IMR-90 (cell line): ENCODE data around the gene FBH1. TPM values are rescaled to one million over a fixed set of nuclear protein-coding genes. Genes with fewer than 3 reads are reported as not detected.

Source experiments
- ATAC-seq: fragments of 200-7000 bp; cut with Tn5 transposase; 2 replicates; pipeline ENCODE4 v1.9.1; 2020; ENCODE audit warnings: low read depth, mild to moderate bottlenecking, moderate library complexity
- BruUV-seq: library from RNA; stranded (reverse); fragments of 400-500 nt; replicated peaks from 2 replicates; lab custom pipeline; 2021; lab: Mats Ljungman, UMichigan
- CTCF ChIA-PET: fragments of 300-600 bp; formaldehyde crosslinking; extraction: SDS; loops from one replicate; lab custom pipeline; 2021; ENCODE audit warnings: antibody characterized with exemption; lab: Yijun Ruan, JAX
- POLR2A ChIA-PET: fragments of 300-600 bp; sonication (Branson Sonifier 250); formaldehyde crosslinking; loops from one replicate; lab custom pipeline; 2022; ENCODE audit warnings: antibody characterized with exemption; ENCODE audit not compliant: unreplicated experiment; lab: Charles Lee
- DNase-seq: peaks from one replicate; pipeline ENCODE4 v3.0.0; 2013
- H2AFZ ChIP-seq: replicated peaks from 2 replicates; pipeline ENCODE3; 2013; ENCODE audit warnings: low read length, mild to moderate bottlenecking; ENCODE audit not compliant: poor library complexity
- H2AK5ac ChIP-seq: 2 replicates; pipeline ENCODE4 v1.6.1; 2013; ENCODE audit warnings: low read depth, low read length, inconsistent platforms
- H2AK9ac ChIP-seq: replicated peaks from 2 replicates; pipeline ENCODE3; 2013; ENCODE audit warnings: mild to moderate bottlenecking, low read depth, low read length, moderate library complexity; ENCODE audit not compliant: poor library complexity
- H2BK120ac ChIP-seq: 2 replicates; pipeline ENCODE4 v1.6.1; 2013; ENCODE audit warnings: low read depth, low read length, inconsistent platforms
- H2BK15ac ChIP-seq: 3 replicates; pipeline ENCODE4 v1.6.1; 2013; ENCODE audit warnings: low read depth, low read length, inconsistent platforms
- H2BK20ac ChIP-seq: 2 replicates; pipeline ENCODE4 v1.6.1; 2013; ENCODE audit warnings: low read depth, mild to moderate bottlenecking, inconsistent platforms, low read length, moderate library complexity
- H2BK5ac ChIP-seq: 2 replicates; pipeline ENCODE4 v1.6.1; 2013; ENCODE audit warnings: mild to moderate bottlenecking, low read depth, low read length, inconsistent platforms; ENCODE audit not compliant: poor library complexity, severe bottlenecking
- H3K14ac ChIP-seq: replicated peaks from 2 replicates; pipeline ENCODE4 v1.6.1; 2013; ENCODE audit warnings: low read depth, low read length, inconsistent platforms
- H3K18ac ChIP-seq: 2 replicates; pipeline ENCODE4 v1.6.1; 2013; ENCODE audit warnings: low read depth, low read length, control low read depth
- H3K23ac ChIP-seq: 2 replicates; pipeline ENCODE4 v1.6.1; 2013; ENCODE audit warnings: low read depth, low read length, inconsistent platforms
- H3K27ac ChIP-seq: 2 replicates; pipeline ENCODE4 v1.5.1; 2013; ENCODE audit warnings: mild to moderate bottlenecking, control low read depth, low read length; ENCODE audit not compliant: insufficient read depth
- H3K27me3 ChIP-seq: 2 replicates; pipeline ENCODE4 v1.6.1; 2013; ENCODE audit warnings: low read length; ENCODE audit not compliant: control insufficient read depth, insufficient read depth
- H3K36me3 ChIP-seq: 2 replicates; pipeline ENCODE4 v1.6.1; 2013; ENCODE audit warnings: low read length, mixed read lengths; ENCODE audit not compliant: control insufficient read depth, insufficient read depth
- H3K4ac ChIP-seq: 2 replicates; pipeline ENCODE4 v1.6.1; 2013; ENCODE audit warnings: low read depth, low read length, inconsistent platforms
- H3K4me1 ChIP-seq: 2 replicates; pipeline ENCODE4 v1.6.1; 2013; ENCODE audit warnings: low read length, mixed read lengths; ENCODE audit not compliant: control insufficient read depth, insufficient read depth
- H3K4me2 ChIP-seq: 2 replicates; pipeline ENCODE4 v1.6.1; 2013; ENCODE audit warnings: low read depth, mild to moderate bottlenecking, control low read depth, low read length, moderate library complexity
- H3K4me3 ChIP-seq: 2 replicates; pipeline ENCODE4 v1.5.1; 2013; ENCODE audit warnings: low read depth, mild to moderate bottlenecking, control low read depth, low read length, moderate library complexity; ENCODE audit not compliant: insufficient read depth
- H3K56ac ChIP-seq: 2 replicates; pipeline ENCODE4 v1.6.1; 2013; ENCODE audit warnings: low read length, inconsistent platforms; ENCODE audit not compliant: insufficient read depth; ENCODE audit errors: extremely low read depth
- H3K79me1 ChIP-seq, 2 experiments: 2 replicates each; pipeline ENCODE4 v1.6.1; 2013; ENCODE audit warnings: low read length in 2 of 2, inconsistent platforms in 1 of 2, low read depth in 1 of 2
- H3K9ac ChIP-seq: 2 replicates; pipeline ENCODE4 v1.6.1; 2013; ENCODE audit warnings: low read depth, low read length, control low read depth
- H3K9me1 ChIP-seq: 2 replicates; pipeline ENCODE4 v1.6.1; 2013; ENCODE audit warnings: low read length, inconsistent platforms; ENCODE audit not compliant: insufficient read depth
- H3K9me3 ChIP-seq: 2 replicates; pipeline ENCODE4 v1.6.1; 2013; ENCODE audit warnings: low read length; ENCODE audit not compliant: control insufficient read depth, insufficient read depth
- H4K20me1 ChIP-seq: 2 replicates; pipeline ENCODE4 v1.6.1; 2013; ENCODE audit warnings: low read length, inconsistent platforms; ENCODE audit not compliant: insufficient read depth
- H4K5ac ChIP-seq: 2 replicates; pipeline ENCODE4 v1.6.1; 2013; ENCODE audit warnings: mild to moderate bottlenecking, low read depth, low read length, control low read depth
- H4K8ac ChIP-seq, 2 experiments: 2 replicates each; pipeline ENCODE4 v1.6.1; 2013; ENCODE audit warnings: low read depth in 2 of 2, low read length in 2 of 2, control low read depth in 1 of 2, inconsistent platforms in 1 of 2
- H4K91ac ChIP-seq: 2 replicates; pipeline ENCODE4 v1.6.1; 2013; ENCODE audit warnings: low read depth, low read length, inconsistent platforms; ENCODE audit not compliant: insufficient read depth
- CHD1 ChIP-seq: IDR thresholded peaks from 2 replicates; pipeline ENCODE4 v1.6.1; 2012; ENCODE audit warnings: low read depth, low read length, improper control_type of control experiment
- CTCF ChIP-seq: conservative IDR thresholded peaks from 2 replicates; pipeline ENCODE4 v1.5.1; 2012; ENCODE audit warnings: mild to moderate bottlenecking, low read depth, low read length, improper control_type of control experiment
- MAFK ChIP-seq: IDR thresholded peaks from 2 replicates; pipeline ENCODE4 v1.6.1; 2012; ENCODE audit warnings: low read depth, low read length, improper control_type of control experiment
- MAZ ChIP-seq: IDR thresholded peaks from 2 replicates; pipeline ENCODE4 v1.6.1; 2012; ENCODE audit warnings: low read depth, mild to moderate bottlenecking, low read length, improper control_type of control experiment, moderate library complexity, borderline replicate concordance
- NFE2L2 ChIP-seq: fragments of 150-350 bp; IDR thresholded peaks from 2 replicates; pipeline ENCODE4 v1.6.1; 2016; ENCODE audit warnings: low read depth, mild to moderate bottlenecking, low read length
- RCOR1 ChIP-seq: IDR thresholded peaks from 2 replicates; pipeline ENCODE4 v1.6.1; 2012; ENCODE audit warnings: mild to moderate bottlenecking, low read length, improper control_type of control experiment; ENCODE audit not compliant: insufficient replicate concordance
- RFX5 ChIP-seq: IDR thresholded peaks from 2 replicates; pipeline ENCODE4 v1.8.0; 2012; ENCODE audit warnings: low read depth, mild to moderate bottlenecking, low read length, moderate library complexity
- SMC3 ChIP-seq: fragments of 150-350 bp; IDR thresholded peaks from 2 replicates; pipeline ENCODE4 v1.6.1; 2016; ENCODE audit warnings: low read depth, mild to moderate bottlenecking, antibody characterized with exemption, low read length, moderate library complexity
- USF2 ChIP-seq: fragments of 150-350 bp; IDR thresholded peaks from 2 replicates; pipeline ENCODE4 v1.6.1; 2017; ENCODE audit warnings: mild to moderate bottlenecking, antibody characterized with exemption, low read length, low read depth
- WGBS, 2 experiments: methylation state at CpG; one replicate each; pipeline versions ENCODE4 v1.1.5 to v1.1.7; 2013; ENCODE audit warnings: missing lambda C conversion rate in 2 of 2; ENCODE audit not compliant: insufficient read length in 1 of 2; ENCODE audit errors: extremely low coverage in 2 of 2; 5-methylcytosine and 5-hydroxymethylcytosine counted together
- dilution Hi-C: fragments of 300-500 bp; cut with HindIII; formaldehyde crosslinking; loops from one replicate; pipeline ENCODE4 v1.14.3; 2018; ENCODE audit warnings: low sequenced_read_pairs; ENCODE audit not compliant: unreplicated experiment
- in situ Hi-C: fragments of 300-500 bp; cut with MboI; formaldehyde crosslinking; loops from 3 replicates; pipeline ENCODE4 v1.14.3; 2019; ENCODE audit warnings: low sequenced_read_pairs, inconsistent platforms, mixed read lengths
- intact Hi-C: fragments of 100-400 bp; cut with micrococcal nuclease; formaldehyde crosslinking; loops from 2 replicates; pipeline ENCODE4 v1.10.0; 2022
- polyA plus RNA-seq, 3 experiments: library from polyadenylated mRNA; depleted of rRNA; stranded (reverse); fragments of >200 nt; gene quantifications; 2 replicates each; pipeline ENCODE4 v1.2.3, GENCODE V29; 2012; ENCODE audit warnings: low replicate concordance in 1 of 3
- total RNA-seq: library from RNA; depleted of rRNA; stranded (reverse); fragments of >200 nt; gene quantifications from 2 replicates; pipeline ENCODE4 v1.2.3, GENCODE V29; 2012

FBH1 gene
- total and polyA plus RNA-seq, 2 of the 4 experiments (the other 2 are of a cell fraction), result 59.3 to 72.2 TPM

- in situ Hi-C loops, result no loop called here
- CTCF ChIA-PET, result no interaction called here
- no peak for ATAC-seq
These were observed 13.5 kb downstream of the FBH1 start for GRCh38 chr10:5903563-5903962.

More at GRCh38 chr10:5903563-5903962, 13.5 kb downstream of the FBH1 start:
- DNase-seq, result no peak
- no TSS peak for BruUV-seq
- peaks cover 3% of the 10 kb centered on the region for H3K9me1 ChIP-seq
- H2BK120ac ChIP-seq, result no peak overlapping the region
- H3K4me1 ChIP-seq, result no peaks in the 10 kb centered on the region
- no peak overlapping the region for H3K4me3 ChIP-seq
- H2AFZ ChIP-seq, result no peak overlapping the region
- POLR2A ChIA-PET, result no interaction called here
- no peak overlapping the region for H4K91ac ChIP-seq
- H2AK9ac ChIP-seq, result no peak overlapping the region
- H2BK15ac ChIP-seq, result no peak overlapping the region
- no peak for TF ChIP-seq CHD1
- no peak for TF ChIP-seq RFX5
- no peak for TF ChIP-seq NFE2L2
- no peak for TF ChIP-seq RCOR1
- TF ChIP-seq CTCF, result no peak
- TF ChIP-seq MAZ, result no peak
- TF ChIP-seq MAFK, result no peak
- no peak for TF ChIP-seq USF2
- no peak for TF ChIP-seq SMC3
- H3K9ac ChIP-seq, result no peak overlapping the region
- H3K4me2 ChIP-seq, result no peak overlapping the region
- H2BK20ac ChIP-seq, result no peak overlapping the region
- dilution Hi-C loops, result no loop called here
- H4K20me1 ChIP-seq, result peaks cover 15% of the 10 kb centered on the region
- H2BK5ac ChIP-seq, result no peak overlapping the region
- H3K56ac ChIP-seq, result no peak overlapping the region
- no peaks in the 10 kb centered on the region for H3K27me3 ChIP-seq
- H3K4ac ChIP-seq, result no peak overlapping the region
- no peaks in the 10 kb centered on the region for H3K9me3 ChIP-seq
- WGBS, 2 experiments, result no CpG with 5 or more reads among the region's 6 CpGs
- intact Hi-C loops, result no loop called here
- H4K8ac ChIP-seq, result no peak overlapping the region
- H3K27ac ChIP-seq, result no peak overlapping the region
- H2AK5ac ChIP-seq, result no peak overlapping the region
- no peak overlapping the region for H3K18ac ChIP-seq
- H3K14ac ChIP-seq, result no peak overlapping the region
- H3K36me3 ChIP-seq, result peaks cover 18% of the 10 kb centered on the region
- H3K79me1 ChIP-seq, result peaks cover 39 to 71% of the 10 kb centered on the region in 2 experiments
- H3K23ac ChIP-seq, result no peak overlapping the region
- no peak overlapping the region for H4K5ac ChIP-seq
